Stomach (tissue), 4 donors: ENCODE measurements around the gene NAALAD2.
"Not testable (repeated sequence)": the region's sequence is repeated elsewhere in the genome, so short reads cannot be mapped to it uniquely, and the experiment has no call there.

ENCODE experiments used
- EP300 ChIP-seq: sonication (generic); formaldehyde crosslinking; IDR thresholded peaks from one replicate; pipeline ENCODE4 v1.6.1; 2017; ENCODE audit warnings: antibody characterized with exemption
- POLR2A ChIP-seq, 4 donors: fragments of 450-650 bp; IDR thresholded peaks; one replicate each; pipeline ENCODE4 v1.6.1; 2016; ENCODE audit warnings: antibody characterized with exemption in 4 of 4, control low read depth in 2 of 4, mild to moderate bottlenecking in 1 of 4, moderate library complexity in 1 of 4
- POLR2AphosphoS5 ChIP-seq, 3 donors: sonication (generic); formaldehyde crosslinking; IDR thresholded peaks; one replicate each; pipeline ENCODE4 v1.6.1; 2016; ENCODE audit warnings: antibody characterized with exemption in 3 of 3
- TF ChIP-seq, protein P1 (sequence below), 7 experiments: fragments of 450-650 bp in 4 of 7; fragments of 200-600 bp in 3 of 7; sonication (generic) in 3 of 7; IDR thresholded peaks; one replicate each; pipeline ENCODE4 v1.5.1; 2016 to 2019; ENCODE audit warnings: antibody characterized with exemption in 7 of 7, control low read depth in 2 of 7, mild to moderate bottlenecking in 1 of 7

DNA sequence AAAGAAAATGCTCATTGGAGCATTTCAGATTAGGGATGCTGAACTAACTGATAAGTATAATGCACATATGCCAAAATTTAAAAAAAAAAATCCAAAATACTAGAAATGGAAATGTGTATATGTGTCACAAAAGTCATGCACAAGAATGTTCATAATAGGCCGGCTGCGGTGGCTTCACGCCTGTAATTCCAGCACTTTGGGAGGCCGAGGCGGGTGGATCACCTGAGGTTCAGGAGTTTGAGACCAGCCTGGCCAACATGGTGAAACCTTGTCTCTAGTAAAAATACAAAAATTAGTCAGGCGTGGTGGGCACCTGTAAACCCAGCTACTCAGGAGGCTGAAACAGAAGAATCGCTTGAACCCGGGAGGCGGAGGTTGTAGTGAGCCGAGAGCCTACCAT lies 73.5 kb downstream of the NAALAD2 start:
- TF ChIP-seq, protein P1, sequence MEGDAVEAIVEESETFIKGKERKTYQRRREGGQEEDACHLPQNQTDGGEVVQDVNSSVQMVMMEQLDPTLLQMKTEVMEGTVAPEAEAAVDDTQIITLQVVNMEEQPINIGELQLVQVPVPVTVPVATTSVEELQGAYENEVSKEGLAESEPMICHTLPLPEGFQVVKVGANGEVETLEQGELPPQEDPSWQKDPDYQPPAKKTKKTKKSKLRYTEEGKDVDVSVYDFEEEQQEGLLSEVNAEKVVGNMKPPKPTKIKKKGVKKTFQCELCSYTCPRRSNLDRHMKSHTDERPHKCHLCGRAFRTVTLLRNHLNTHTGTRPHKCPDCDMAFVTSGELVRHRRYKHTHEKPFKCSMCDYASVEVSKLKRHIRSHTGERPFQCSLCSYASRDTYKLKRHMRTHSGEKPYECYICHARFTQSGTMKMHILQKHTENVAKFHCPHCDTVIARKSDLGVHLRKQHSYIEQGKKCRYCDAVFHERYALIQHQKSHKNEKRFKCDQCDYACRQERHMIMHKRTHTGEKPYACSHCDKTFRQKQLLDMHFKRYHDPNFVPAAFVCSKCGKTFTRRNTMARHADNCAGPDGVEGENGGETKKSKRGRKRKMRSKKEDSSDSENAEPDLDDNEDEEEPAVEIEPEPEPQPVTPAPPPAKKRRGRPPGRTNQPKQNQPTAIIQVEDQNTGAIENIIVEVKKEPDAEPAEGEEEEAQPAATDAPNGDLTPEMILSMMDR (IDR thresholded peaks at IDR 0.05): not testable (repeated sequence)
- TF ChIP-seq POLR2A (IDR thresholded peaks at IDR 0.05); POLR2AphosphoS5 (IDR thresholded peaks at IDR 0.05); EP300: not testable (repeated sequence)
